T-helper 2 cell treated with Interferon-gamma antibody and Interleukin-4, amounts not matched to agents 5 μg/mL and 100 μg/mL, for 36 hours (primary cell): ENCODE measurements around the gene CAD.
"Not testable (repeated sequence)": the region's sequence is repeated elsewhere in the genome, so short reads cannot be mapped to it uniquely, and the experiment has no call there.

ENCODE experiments used
- DNase-seq: peaks from one replicate; pipeline ENCODE4 v3.0.0; 2021; ENCODE audit warnings: low spot score
- H3K27ac Mint-ChIP-seq: one replicate; pipeline ENCODE4 v1.8.0; 2021; ENCODE audit warnings: mild to moderate bottlenecking, mixed read lengths
- H3K27me3 Mint-ChIP-seq: one replicate; pipeline ENCODE4 v1.8.0; 2021; ENCODE audit warnings: low read depth, mixed read lengths
- H3K36me3 Mint-ChIP-seq: one replicate; pipeline ENCODE4 v1.8.0; 2021; ENCODE audit warnings: low read depth, mixed read lengths
- H3K4me1 Mint-ChIP-seq: one replicate; pipeline ENCODE4 v1.8.0; 2021; ENCODE audit warnings: low read depth, mixed read lengths
- H3K4me3 Mint-ChIP-seq: one replicate; pipeline ENCODE4 v1.8.0; 2022; ENCODE audit warnings: mild to moderate bottlenecking, moderate library complexity, mixed read lengths
- H3K9me3 Mint-ChIP-seq: one replicate; pipeline ENCODE4 v1.8.0; 2021; ENCODE audit warnings: mixed read lengths

CAD gene

DNA sequence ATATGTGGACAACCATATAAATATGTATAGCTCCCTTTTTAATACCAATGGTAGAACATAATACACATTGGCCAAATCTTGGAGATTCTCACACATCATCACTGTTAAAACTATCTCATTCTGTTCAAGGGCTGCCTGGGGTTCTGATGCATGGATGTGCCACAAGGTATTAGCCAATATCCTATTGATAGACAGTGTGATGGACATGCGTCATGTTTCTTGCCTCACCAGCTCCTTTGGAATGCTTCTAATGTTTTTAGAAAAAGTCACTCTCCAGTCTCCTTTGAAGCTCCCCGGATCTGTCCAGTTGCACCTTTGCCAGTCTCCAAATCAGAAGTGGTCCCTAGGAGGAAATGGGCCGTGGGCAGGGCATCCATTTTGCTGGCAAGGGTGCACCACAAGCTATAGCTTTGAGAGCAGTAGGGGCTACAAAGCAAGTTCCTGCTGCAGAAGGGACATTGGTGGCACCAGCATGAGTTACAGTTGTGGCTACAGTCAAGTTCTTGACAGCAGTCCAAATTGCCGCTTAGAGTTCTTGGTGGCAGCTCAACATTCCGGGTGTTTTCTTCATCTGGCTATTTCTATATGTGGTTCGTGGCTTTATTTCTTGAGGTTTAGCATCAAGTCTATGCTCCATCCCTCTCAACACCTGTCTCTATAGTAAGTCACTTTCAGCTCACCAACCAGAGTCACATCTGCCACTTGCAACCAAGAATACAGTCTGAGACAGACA, 30.4 kb upstream of the CAD start:
- Mint-ChIP-seq H3K36me3 (no peaks in the 10 kb centered on the region), H3K27ac (no peak overlapping the region), H3K4me3 (no peak overlapping the region), H3K27me3 (peaks cover 18% of the 10 kb centered on the region), H3K9me3 (no peaks in the 10 kb centered on the region), H3K4me1 (peaks cover 7% of the 10 kb centered on the region)
- no peak for DNase-seq

DNA sequence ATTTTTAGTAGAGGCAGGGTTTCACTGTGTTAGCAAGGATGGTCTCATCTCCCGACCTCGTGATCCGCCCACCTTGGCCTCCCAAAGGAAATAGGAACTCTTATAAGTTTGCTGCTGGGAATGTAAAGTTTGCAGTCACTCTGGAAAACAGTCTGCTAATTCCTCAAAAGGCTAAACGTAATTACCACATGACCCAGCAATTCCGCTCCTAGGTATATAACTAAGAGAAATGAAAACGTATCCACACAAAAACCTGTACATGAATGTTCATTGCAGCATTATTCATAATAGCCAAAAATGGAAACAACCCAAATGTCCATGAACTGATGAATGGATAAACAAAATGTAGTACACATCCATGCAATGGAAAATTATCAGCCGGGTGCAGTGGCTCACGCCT, 27.2 kb upstream of the CAD start:
- no peaks in the 10 kb centered on the region for H3K36me3 Mint-ChIP-seq
- no peak for DNase-seq
- H3K27ac Mint-ChIP-seq: no peak overlapping the region
- no peaks in the 10 kb centered on the region for H3K9me3 Mint-ChIP-seq
- peaks cover 8% of the 10 kb centered on the region for H3K27me3 Mint-ChIP-seq
- no peak overlapping the region for H3K4me3 Mint-ChIP-seq
- peaks cover 2% of the 10 kb centered on the region for H3K4me1 Mint-ChIP-seq

DNA sequence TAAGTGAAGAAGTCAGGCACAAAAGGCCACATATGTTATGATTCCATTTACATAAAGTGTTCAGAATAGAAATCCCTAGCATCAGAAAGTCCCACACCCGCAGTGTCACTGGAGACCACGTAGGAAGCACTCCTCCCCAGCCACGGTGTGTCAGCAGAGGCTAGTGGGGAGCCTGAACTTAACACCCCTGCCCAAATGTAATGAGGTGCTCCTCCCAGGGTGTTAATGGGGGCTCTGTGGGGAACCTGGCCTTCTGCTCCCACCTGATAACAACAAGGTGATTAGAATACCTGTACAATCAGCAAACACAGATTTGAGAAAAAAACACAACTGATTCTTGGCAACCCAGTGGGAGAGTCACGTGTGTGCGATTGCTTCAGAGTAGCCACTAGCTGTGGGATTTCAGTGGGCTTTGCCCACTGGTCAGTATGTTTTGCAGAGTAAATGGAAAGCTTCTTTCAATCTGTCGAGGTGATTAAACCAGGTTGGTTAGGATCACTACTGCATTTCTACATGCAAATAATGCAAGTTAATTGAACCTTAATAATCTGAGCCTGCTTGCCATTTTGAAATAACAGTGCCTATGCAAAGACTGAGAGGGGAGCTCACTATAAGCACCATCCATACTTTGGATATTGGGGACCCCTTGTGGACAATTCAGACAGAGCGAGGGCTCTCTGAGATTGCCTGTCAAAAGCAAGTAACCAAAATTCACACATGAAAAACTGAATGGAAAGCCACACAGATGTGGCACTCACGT, 25.9 kb upstream of the CAD start:
- no peak for DNase-seq
- H3K9me3 Mint-ChIP-seq: no peaks in the 10 kb centered on the region
- no peak overlapping the region for H3K4me3 Mint-ChIP-seq
- peaks cover 2% of the 10 kb centered on the region for H3K4me1 Mint-ChIP-seq
- no peak overlapping the region for H3K27ac Mint-ChIP-seq
- H3K36me3 Mint-ChIP-seq: no peaks in the 10 kb centered on the region
- H3K27me3 Mint-ChIP-seq: peaks cover 5% of the 10 kb centered on the region

DNA sequence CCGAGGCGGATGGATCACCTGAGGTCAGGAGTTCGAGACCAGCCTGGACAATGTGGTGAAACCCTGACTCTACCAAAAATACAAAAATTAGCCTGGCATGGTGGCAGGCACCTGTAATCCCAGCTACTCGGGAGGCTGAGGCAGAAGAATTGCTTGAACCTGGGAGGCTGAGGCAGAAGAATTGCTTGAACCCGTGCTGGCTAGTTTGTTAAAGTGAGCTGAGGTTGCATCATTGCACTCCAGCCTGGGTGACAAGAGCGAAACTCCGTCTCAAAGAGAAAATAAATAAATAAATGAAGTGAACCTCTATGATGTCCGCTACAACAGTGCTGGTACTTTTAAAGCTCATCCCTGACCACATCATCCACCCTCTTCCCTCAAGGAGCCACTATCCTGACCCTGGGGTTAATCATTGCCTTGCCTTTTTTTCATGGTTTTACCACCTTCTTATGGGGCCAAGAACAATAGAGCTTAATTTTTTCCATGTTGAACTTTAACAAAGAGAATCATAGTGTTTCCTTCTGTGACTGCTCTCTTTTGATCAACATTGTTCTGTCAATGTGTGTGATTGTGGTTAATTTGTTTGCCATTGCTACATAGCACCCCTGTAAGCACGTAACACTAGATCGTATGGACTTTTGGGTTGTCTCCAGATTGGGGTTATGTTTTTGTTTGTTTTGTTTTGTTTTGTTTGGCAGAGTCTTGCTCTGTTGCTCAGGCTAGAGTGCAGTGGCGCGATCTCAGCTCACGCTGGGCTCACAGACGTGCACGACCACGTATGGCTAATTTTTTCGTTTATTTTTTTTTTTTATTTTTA, 22.4 kb upstream of the CAD start:
- no peak for DNase-seq
- Mint-ChIP-seq H3K4me3 (no peak overlapping the region), H3K4me1 (peaks cover 2% of the 10 kb centered on the region), H3K27me3 (no peaks in the 10 kb centered on the region), H3K27ac (no peak overlapping the region), H3K36me3 (no peaks in the 10 kb centered on the region), H3K9me3 (no peaks in the 10 kb centered on the region)

DNA sequence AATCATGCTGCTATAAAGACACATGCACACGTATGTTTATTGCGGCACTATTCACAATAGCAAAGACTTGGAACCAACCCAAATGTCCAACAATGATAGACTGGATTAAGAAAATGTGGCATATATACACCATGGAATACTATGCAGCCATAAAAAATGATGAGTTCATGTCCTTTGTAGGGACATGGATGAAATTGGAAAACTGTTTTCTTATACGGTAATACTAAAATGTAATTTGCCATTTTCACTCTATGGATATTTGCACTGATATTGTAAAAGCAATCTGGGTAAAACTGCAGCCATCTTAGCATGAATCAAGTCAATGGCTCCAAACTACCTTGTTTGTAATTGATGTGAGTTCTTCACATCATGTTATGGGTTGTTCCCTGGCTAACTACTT, 21.4 kb upstream of the CAD start:
- H3K36me3 Mint-ChIP-seq, H3K27me3 Mint-ChIP-seq, H3K4me1 Mint-ChIP-seq, H3K9me3 Mint-ChIP-seq, H3K27ac Mint-ChIP-seq, DNase-seq, H3K4me3 Mint-ChIP-seq: not testable (repeated sequence)

DNA sequence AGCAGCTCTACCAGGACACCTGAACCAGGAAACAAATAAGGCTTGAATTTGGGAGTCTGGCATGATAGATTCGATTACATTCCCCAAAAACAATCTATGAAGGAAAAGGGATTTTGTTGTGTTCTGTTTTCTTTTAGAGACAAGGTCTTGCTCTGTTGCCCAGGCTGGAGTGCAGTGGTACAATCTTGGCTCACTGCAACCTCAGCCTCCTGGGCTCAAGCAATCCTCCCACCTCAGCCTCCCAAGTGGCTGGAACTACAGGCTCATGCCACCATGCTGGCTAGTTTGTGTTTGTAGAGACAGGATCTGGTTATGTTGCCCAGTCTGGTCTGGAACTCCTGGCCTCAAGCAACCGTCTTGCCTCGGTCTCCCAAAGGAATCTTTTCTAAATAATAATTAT, 19.1 kb upstream of the CAD start:
- H3K9me3 Mint-ChIP-seq: not testable (repeated sequence)

DNA sequence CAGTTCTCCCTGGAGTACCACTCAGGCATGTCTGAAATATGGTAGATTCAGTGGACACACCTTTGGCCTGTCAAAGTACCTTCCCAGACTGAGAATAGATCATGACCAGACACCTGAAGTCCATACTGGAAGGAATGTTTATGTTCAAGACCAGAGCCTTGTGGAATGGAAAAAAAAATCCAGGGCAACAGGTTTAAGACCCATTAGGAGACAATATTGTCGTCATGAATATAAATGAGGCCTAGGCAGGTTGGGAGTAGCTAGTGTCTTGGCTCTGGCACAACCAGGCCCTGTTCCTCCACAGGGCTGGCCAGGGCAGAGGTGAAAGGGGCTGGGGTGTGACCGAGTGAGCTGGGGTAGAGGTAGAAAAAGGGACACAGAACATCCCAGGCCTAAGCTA, 18.5 kb upstream of the CAD start:
- H3K27ac Mint-ChIP-seq: no peak overlapping the region
- H3K9me3 Mint-ChIP-seq: no peaks in the 10 kb centered on the region
- no peak for DNase-seq
- no peak overlapping the region for H3K4me3 Mint-ChIP-seq
- no peaks in the 10 kb centered on the region for H3K27me3 Mint-ChIP-seq
- peaks cover 8% of the 10 kb centered on the region for H3K36me3 Mint-ChIP-seq
- H3K4me1 Mint-ChIP-seq: no peaks in the 10 kb centered on the region

More for the DNA sequence above, 19.1 kb upstream of the CAD start:
- not testable (repeated sequence) for H3K27me3 Mint-ChIP-seq, H3K4me1 Mint-ChIP-seq, H3K27ac Mint-ChIP-seq, H3K36me3 Mint-ChIP-seq, DNase-seq, H3K4me3 Mint-ChIP-seq

DNA sequence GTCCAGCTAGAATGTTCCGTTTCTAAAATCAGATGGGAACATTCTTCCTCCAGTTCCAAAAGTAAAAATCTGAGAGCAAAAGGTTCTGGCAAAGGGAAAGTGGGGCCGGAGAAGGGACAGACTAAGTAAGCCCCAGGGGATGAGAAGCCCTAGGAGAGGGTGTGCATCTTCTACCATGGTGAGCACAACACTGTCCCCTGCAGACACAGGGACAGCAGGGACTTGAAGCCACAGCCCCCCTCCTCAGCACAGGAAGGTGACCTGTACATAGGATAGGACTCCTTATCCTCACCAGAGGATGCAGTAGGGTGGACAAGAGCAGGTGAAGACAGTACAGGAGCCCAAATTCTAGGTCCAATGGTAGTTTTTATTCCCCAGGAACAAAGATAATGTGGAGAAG, 17.9 kb upstream of the CAD start:
- Mint-ChIP-seq H3K9me3 (no peaks in the 10 kb centered on the region), H3K4me3 (no peak overlapping the region), H3K27ac (no peak overlapping the region), H3K4me1 (no peaks in the 10 kb centered on the region), H3K36me3 (peaks cover 8% of the 10 kb centered on the region), H3K27me3 (no peaks in the 10 kb centered on the region)
- DNase-seq: no peak

DNA sequence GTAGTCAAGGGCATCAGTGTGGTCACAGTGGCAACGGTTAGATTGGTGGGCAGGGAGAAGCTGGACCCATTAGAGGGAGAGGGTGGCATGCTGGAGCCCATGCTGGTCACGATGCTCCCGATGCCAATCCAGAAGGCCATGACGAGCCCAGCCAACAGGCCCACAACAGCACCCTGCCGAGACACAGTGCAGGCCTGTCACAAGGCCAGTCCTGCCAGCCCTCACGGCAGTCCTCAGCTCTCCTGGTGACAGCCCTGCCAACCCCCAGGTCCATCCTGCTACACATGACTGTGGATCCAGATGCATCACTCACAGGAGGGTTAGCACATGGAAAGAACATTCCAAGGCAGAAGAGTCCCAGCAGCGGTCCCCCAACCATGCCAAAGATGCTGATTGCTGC, 15.5 kb upstream of the CAD start:
- H3K4me1 Mint-ChIP-seq: peaks cover 7% of the 10 kb centered on the region
- no peak for DNase-seq
- no peaks in the 10 kb centered on the region for H3K27me3 Mint-ChIP-seq
- no peak overlapping the region for H3K4me3 Mint-ChIP-seq
- peaks cover 19% of the 10 kb centered on the region for H3K36me3 Mint-ChIP-seq
- H3K9me3 Mint-ChIP-seq: no peaks in the 10 kb centered on the region
- no peak overlapping the region for H3K27ac Mint-ChIP-seq

DNA sequence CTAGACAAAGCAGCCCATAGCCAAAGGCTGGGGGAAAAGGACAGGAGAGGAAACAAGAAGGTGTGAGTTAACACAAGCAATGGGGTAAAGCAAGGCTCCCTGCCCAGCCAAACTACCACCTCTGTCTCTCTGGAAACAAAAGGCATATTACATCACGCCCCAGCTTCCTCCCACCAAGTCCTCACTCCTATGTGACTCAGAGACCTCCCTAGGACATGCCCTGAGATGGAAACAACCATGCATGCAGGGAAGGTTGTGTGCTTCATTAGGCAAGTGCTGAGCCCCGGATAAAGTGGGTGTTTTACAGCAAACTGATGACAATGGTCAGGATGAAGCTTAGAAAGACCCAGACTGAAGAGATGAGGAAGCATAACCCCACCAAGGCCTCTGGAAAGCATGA, 14.3 kb upstream of the CAD start:
- H3K36me3 Mint-ChIP-seq: peaks cover 23% of the 10 kb centered on the region
- no peaks in the 10 kb centered on the region for H3K27me3 Mint-ChIP-seq
- no peak overlapping the region for H3K4me3 Mint-ChIP-seq
- H3K27ac Mint-ChIP-seq: no peak overlapping the region
- H3K9me3 Mint-ChIP-seq: no peaks in the 10 kb centered on the region
- peaks cover 8% of the 10 kb centered on the region for H3K4me1 Mint-ChIP-seq
- DNase-seq: no peak

DNA sequence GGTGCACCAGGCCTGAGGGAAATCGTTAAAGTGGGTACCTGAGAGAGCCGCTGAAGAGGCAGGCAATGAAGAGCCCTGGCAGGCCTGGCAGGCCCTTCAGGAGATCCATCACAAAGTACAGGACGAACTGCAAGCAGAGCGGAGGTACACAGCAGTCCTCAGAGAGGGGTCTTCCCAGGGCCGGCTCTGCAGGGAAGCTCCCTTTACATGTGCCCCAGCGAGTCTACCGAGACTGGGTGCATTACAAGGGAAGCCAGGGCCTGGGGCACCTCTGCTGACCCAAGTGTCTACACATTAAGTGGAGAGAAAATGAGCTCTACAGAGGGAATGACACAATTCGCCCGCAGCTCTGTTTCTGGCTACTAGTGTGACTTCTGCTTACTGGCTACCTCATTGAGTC, 13.4 kb upstream of the CAD start:
- Mint-ChIP-seq H3K4me3 (no peak overlapping the region), H3K4me1 (peaks cover 8% of the 10 kb centered on the region), H3K9me3 (no peaks in the 10 kb centered on the region), H3K36me3 (peaks cover 23% of the 10 kb centered on the region), H3K27ac (no peak overlapping the region), H3K27me3 (no peaks in the 10 kb centered on the region)
- DNase-seq: no peak

DNA sequence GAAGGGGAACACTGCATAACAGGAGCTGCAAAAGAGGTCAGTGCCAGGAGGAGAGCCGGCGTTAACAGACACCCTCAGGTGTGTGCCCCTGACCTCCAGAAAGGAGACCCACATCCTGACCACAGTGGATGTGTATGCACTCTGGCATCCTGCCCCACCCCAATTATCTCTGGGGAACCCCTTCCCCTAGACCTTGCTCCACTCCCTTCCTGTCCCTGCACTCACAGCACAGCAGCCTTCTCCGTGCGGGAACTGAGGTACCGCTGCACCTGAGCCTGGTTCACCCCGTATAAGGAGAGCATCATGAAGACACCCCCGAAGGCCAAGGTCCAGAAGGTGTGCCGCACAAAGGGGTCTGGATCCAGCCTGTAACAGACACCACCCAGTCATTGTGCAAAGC, 12.6 kb upstream of the CAD start:
- Mint-ChIP-seq H3K4me1 (peaks cover 12% of the 10 kb centered on the region), H3K36me3 (peaks cover 24% of the 10 kb centered on the region), H3K27me3 (no peaks in the 10 kb centered on the region), H3K9me3 (no peaks in the 10 kb centered on the region), H3K27ac (no peak overlapping the region), H3K4me3 (no peak overlapping the region)
- no peak for DNase-seq

DNA sequence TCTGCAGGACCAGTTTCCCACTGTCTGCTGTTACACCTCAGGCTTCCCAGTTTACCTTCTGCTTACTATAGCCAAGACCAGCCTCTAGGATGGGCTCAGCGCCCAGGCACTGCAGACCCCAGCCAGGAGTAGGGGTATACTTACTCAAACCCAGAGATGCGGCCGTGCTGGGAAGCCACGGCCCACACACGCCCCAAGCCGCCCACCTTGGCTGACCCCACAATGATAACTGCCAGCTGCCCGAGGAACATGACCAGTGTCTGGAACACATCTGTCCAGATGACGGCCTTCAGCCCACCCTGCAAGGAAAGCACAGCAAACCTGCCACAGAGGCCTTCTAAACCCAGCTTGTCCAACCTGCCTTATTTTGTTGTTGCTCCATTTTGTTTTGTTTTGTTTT, 12.0 kb upstream of the CAD start:
- Mint-ChIP-seq H3K9me3 (no peaks in the 10 kb centered on the region), H3K27ac (peak overlapping the region; percentile 42), H3K27me3 (no peaks in the 10 kb centered on the region), H3K36me3 (peaks cover 24% of the 10 kb centered on the region), H3K4me3 (no peak overlapping the region), H3K4me1 (peaks cover 18% of the 10 kb centered on the region)
- no peak for DNase-seq

DNA sequence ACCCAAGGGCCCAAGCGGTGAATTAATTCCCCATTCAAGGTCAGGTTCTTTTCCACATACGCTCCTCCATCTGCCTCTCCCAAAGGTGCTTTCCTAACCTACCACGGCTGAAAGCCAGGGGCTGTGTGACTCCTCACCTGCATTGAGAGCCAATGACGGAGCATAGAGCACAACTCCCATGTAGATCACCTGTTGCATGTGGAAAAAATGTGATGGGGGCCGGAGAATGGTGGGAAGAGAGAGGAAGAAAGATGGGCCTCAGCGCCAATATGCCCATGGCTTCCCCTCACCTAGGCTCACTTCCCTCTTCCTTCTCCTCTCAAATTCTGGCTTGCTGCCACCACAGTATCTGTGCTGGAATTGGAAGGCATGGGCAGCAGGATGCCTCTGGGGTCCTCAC, 10.8 kb upstream of the CAD start:
- H3K27ac Mint-ChIP-seq: no peak overlapping the region
- peaks cover 20% of the 10 kb centered on the region for H3K4me1 Mint-ChIP-seq
- H3K36me3 Mint-ChIP-seq: peaks cover 24% of the 10 kb centered on the region
- no peaks in the 10 kb centered on the region for H3K9me3 Mint-ChIP-seq
- no peak for DNase-seq
- H3K27me3 Mint-ChIP-seq: no peaks in the 10 kb centered on the region
- H3K4me3 Mint-ChIP-seq: no peak overlapping the region
